IMR-90 (cell line): Measurements from ENCODE around the gene STIM1.

Source experiments
- CEBPB ChIP-seq: IDR thresholded peaks from 2 replicates; pipeline ENCODE4 v1.6.1; 2012; ENCODE audit warnings: low read depth, low read length, improper control_type of control experiment
- CTCF ChIP-seq: conservative IDR thresholded peaks from 2 replicates; pipeline ENCODE4 v1.5.1; 2012; ENCODE audit warnings: mild to moderate bottlenecking, low read depth, low read length, improper control_type of control experiment
- ELK1 ChIP-seq: fragments of 150-350 bp; IDR thresholded peaks from 2 replicates; pipeline ENCODE4 v1.6.1; 2016; ENCODE audit warnings: low read depth, mild to moderate bottlenecking, low read length, moderate library complexity, borderline replicate concordance
- MAFK ChIP-seq: IDR thresholded peaks from 2 replicates; pipeline ENCODE4 v1.6.1; 2012; ENCODE audit warnings: low read depth, low read length, improper control_type of control experiment
- MXI1 ChIP-seq: IDR thresholded peaks from 2 replicates; pipeline ENCODE4 v1.6.1; 2012; ENCODE audit warnings: low read depth, mild to moderate bottlenecking, low read length, moderate library complexity, borderline replicate concordance
- POLR2A ChIP-seq: IDR thresholded peaks from 2 replicates; pipeline ENCODE4 v1.6.1; 2012; ENCODE audit warnings: mild to moderate bottlenecking, low read depth, low read length
- RAD21 ChIP-seq: IDR thresholded peaks from 2 replicates; pipeline ENCODE4 v1.6.1; 2012; ENCODE audit warnings: low read length, improper control_type of control experiment
- RCOR1 ChIP-seq: IDR thresholded peaks from 2 replicates; pipeline ENCODE4 v1.6.1; 2012; ENCODE audit warnings: mild to moderate bottlenecking, low read length, improper control_type of control experiment; ENCODE audit not compliant: insufficient replicate concordance
- RFX5 ChIP-seq: IDR thresholded peaks from 2 replicates; pipeline ENCODE4 v1.8.0; 2012; ENCODE audit warnings: low read depth, mild to moderate bottlenecking, low read length, moderate library complexity
- SMC3 ChIP-seq: fragments of 150-350 bp; IDR thresholded peaks from 2 replicates; pipeline ENCODE4 v1.6.1; 2016; ENCODE audit warnings: low read depth, mild to moderate bottlenecking, antibody characterized with exemption, low read length, moderate library complexity
- USF2 ChIP-seq: fragments of 150-350 bp; IDR thresholded peaks from 2 replicates; pipeline ENCODE4 v1.6.1; 2017; ENCODE audit warnings: mild to moderate bottlenecking, antibody characterized with exemption, low read length, low read depth

DNA sequence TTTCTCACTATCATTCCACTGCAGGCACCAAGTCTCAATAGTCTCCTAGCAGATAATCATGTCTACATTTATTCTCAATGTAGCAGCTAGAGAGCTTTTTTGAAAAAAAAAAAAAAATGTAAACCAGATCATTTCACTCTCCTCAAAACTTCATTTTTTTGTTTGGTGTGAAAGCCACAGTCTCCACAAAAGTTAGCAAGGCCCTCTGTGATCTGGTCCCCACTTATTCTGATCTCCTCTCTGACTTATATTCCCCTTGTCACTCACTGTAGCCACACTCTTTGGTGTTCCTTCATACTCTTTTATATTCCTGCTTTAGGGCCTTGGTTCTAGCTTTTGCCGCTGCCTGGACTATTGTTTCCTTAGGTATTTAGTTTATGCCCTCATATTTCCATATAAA, 137.5 kb downstream of the STIM1 start:
- TF ChIP-seq CTCF, result no peak
- TF ChIP-seq POLR2A, result no peak
- TF ChIP-seq RCOR1, result no peak
- no peak for TF ChIP-seq MXI1
- no peak for TF ChIP-seq MAFK
- no peak for TF ChIP-seq RFX5
- no peak for TF ChIP-seq ELK1
- TF ChIP-seq SMC3, result no peak
- no peak for TF ChIP-seq USF2
- no peak for TF ChIP-seq CEBPB
- no peak for TF ChIP-seq RAD21
